ENCODE results near the gene P2RY14.
"Not testable (repeated sequence)": the region's sequence is repeated elsewhere in the genome, so short reads cannot be mapped to it uniquely, and the experiment has no call there.

The P2RY14 gene

GRCh38 chr3:151248772-151249337 is 29.5 kb downstream of the P2RY14 start:
- no peak for DNase-seq

GRCh38 chr3:151242006-151242405 is 36.3 kb downstream of the P2RY14 start:
- not testable (repeated sequence) for DNase-seq

GRCh38 chr3:151236736-151237135 is 41.6 kb downstream of the P2RY14 start:
- no peak for DNase-seq

- DNase-seq, result no peak
These were observed 42.0 kb downstream of the P2RY14 start for GRCh38 chr3:151236316-151236715.

GRCh38 chr3:151234825-151235224 is 43.5 kb downstream of the P2RY14 start:
- no peak for DNase-seq

- no peak for DNase-seq
These were observed 45.4 kb downstream of the P2RY14 start for GRCh38 chr3:151232991-151233390.

- not testable (repeated sequence) for DNase-seq
These were observed 45.9 kb downstream of the P2RY14 start for GRCh38 chr3:151232403-151232802.

GRCh38 chr3:151230646-151231045 is 47.7 kb downstream of the P2RY14 start:
- DNase-seq, result no peak

- no peak for DNase-seq
These were observed 49.7 kb downstream of the P2RY14 start for GRCh38 chr3:151228666-151229040.

GRCh38 chr3:151227807-151228665 is 50.3 kb downstream of the P2RY14 start:
- DNase-seq, result peak in 1 of 2 experiments; percentile 44

GRCh38 chr3:151227266-151227806 is 51.0 kb downstream of the P2RY14 start:
- DNase-seq, result no peak

- DNase-seq, result no peak
These were observed 51.5 kb downstream of the P2RY14 start for GRCh38 chr3:151226825-151227224.

GRCh38 chr3:151226088-151226563 is 52.2 kb downstream of the P2RY14 start:
- DNase-seq, result no peak

- no peak for DNase-seq
These were observed 53.0 kb downstream of the P2RY14 start for GRCh38 chr3:151225040-151225975.

- no peak for DNase-seq
These were observed 54.0 kb downstream of the P2RY14 start for GRCh38 chr3:151224268-151224866.

- no peak for DNase-seq
These were observed 59.3 kb downstream of the P2RY14 start for GRCh38 chr3:151219056-151219455.

GRCh38 chr3:151218136-151218535 is 60.2 kb downstream of the P2RY14 start:
- DNase-seq, result no peak

GRCh38 chr3:151216641-151217607 is 61.4 kb downstream of the P2RY14 start:
- DNase-seq, result no peak

- DNase-seq, result no peak
These were observed 63.9 kb downstream of the P2RY14 start for GRCh38 chr3:151214459-151214858.

- DNase-seq, result no peak
These were observed 64.5 kb downstream of the P2RY14 start for GRCh38 chr3:151213881-151214280.

GRCh38 chr3:151213151-151213550 is 65.2 kb downstream of the P2RY14 start:
- no peak for DNase-seq

Measured in NCI-H1930 (cell line).